ENCODE measurements around the gene EPS15.

DNA sequence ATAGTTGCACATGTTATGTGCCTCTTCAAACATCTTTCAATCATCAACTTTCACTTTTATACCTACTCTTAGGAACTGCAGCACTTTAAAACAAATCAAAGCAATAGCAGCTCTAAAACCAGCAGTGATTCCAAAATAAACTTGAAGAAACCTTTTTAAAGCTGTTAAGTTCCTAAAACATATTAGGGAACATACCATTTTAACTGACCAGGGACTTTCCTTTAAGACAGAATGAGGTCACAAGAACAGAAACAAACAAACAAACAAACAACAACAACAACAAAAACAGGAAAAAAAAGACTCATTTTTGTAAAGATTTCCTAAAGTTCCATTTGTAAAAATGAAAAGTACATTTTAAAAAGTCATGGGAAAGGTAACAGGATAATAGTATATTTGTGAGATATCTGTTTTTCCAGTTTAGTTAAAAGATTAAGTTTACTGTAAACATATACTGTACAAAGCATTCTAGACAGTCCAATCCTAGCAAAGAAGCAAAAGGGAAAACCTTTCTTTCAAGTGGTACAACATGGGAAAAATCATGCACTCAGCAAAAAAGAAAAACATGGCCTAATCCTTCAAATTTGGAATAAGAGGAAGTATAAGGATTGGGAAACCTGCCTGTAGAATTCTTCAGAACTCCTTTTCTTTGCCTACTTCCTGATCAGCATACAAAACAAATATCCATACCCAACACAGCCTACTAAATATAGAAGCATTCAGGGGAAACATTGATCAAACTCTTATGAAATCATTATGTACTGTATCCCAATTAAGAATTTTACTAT lies 45.5 kb downstream of the EPS15 start:
- TF ChIP-seq, protein P1, sequence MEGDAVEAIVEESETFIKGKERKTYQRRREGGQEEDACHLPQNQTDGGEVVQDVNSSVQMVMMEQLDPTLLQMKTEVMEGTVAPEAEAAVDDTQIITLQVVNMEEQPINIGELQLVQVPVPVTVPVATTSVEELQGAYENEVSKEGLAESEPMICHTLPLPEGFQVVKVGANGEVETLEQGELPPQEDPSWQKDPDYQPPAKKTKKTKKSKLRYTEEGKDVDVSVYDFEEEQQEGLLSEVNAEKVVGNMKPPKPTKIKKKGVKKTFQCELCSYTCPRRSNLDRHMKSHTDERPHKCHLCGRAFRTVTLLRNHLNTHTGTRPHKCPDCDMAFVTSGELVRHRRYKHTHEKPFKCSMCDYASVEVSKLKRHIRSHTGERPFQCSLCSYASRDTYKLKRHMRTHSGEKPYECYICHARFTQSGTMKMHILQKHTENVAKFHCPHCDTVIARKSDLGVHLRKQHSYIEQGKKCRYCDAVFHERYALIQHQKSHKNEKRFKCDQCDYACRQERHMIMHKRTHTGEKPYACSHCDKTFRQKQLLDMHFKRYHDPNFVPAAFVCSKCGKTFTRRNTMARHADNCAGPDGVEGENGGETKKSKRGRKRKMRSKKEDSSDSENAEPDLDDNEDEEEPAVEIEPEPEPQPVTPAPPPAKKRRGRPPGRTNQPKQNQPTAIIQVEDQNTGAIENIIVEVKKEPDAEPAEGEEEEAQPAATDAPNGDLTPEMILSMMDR (IDR thresholded peaks at IDR 0.05; ENCODE audit: poor library complexity) = no peak
- TF ChIP-seq EZH2 (IDR thresholded peaks at IDR 0.05; ENCODE audit: borderline replicate concordance) = no peak
- TF ChIP-seq EZH2phosphoT487 (IDR thresholded peaks at IDR 0.05; ENCODE audit: low read depth, severe bottlenecking, unreplicated experiment) = no peak

Data from hepatocyte (in vitro differentiated cells).